GM12878 (cell line): ENCODE measurements around the gene COL18A1. TPM values are rescaled to one million over a fixed set of nuclear protein-coding genes. Genes with fewer than 3 reads are reported as not detected.

Source experiments
- ATAC-seq: fragments of 200-7000 bp; cut with Tn5 transposase; 3 replicates; pipeline ENCODE4 v1.9.1; 2020; ENCODE audit warnings: mild to moderate bottlenecking, moderate library complexity
- BruUV-seq: library from RNA; stranded (reverse); fragments of 400-500 nt; replicated peaks from 2 replicates; lab custom pipeline; 2021; lab: Mats Ljungman, UMichigan
- CTCF ChIA-PET: fragments of 300-600 bp; sonication (Branson Sonifier 250); formaldehyde crosslinking; extraction: SDS; loops from one replicate; lab custom pipeline; 2021; ENCODE audit warnings: inconsistent platforms; lab: Yijun Ruan, JAX
- POLR2A ChIA-PET: fragments of 350-600 bp; formaldehyde crosslinking; extraction: SDS; loops from one replicate; lab custom pipeline; 2021; ENCODE audit warnings: inconsistent platforms; lab: Charles Lee
- RAD21 ChIA-PET: fragments of 300-600 bp; sonication (Branson Sonifier 250); formaldehyde crosslinking; loops from one replicate; lab custom pipeline; 2023; ENCODE audit warnings: antibody characterized with exemption; ENCODE audit not compliant: unreplicated experiment; lab: Charles Lee
- SMC1A ChIA-PET: fragments of 300-600 bp; sonication (Branson Sonifier 250); formaldehyde crosslinking; loops from one replicate; lab custom pipeline; 2023; ENCODE audit not compliant: unreplicated experiment, uncharacterized antibody; lab: Charles Lee
- DNase-seq: peaks from one replicate; pipeline ENCODE4 v3.0.0-alpha.2; 2011; ENCODE audit warnings: low read depth, low spot score
- FAIRE-seq: peaks from 3 replicates; lab custom pipeline; 2011; peaks lifted over from hg19 to GRCh38; lab: Jason Lieb, UNC
- H2AFZ ChIP-seq: 2 replicates; pipeline ENCODE4 v1.6.0; 2011; ENCODE audit warnings: low read depth, low read length, control low read depth; ENCODE audit not compliant: control insufficient read depth
- H3K27ac ChIP-seq: 2 replicates; pipeline ENCODE4 v1.5.1; 2011; ENCODE audit warnings: control low read depth; ENCODE audit not compliant: control insufficient read depth, insufficient read depth
- H3K27me3 ChIP-seq, 2 experiments: replicated peaks in 1 of 2; 2 replicates each; pipeline versions ENCODE4 v1.6.0 to v1.6.1; 2011; ENCODE audit warnings: low read length in 1 of 2; ENCODE audit not compliant: control insufficient read depth in 2 of 2, insufficient read depth in 2 of 2
- H3K36me3 ChIP-seq, 2 experiments: 2 replicates each; pipeline ENCODE4 v1.5.1; 2011; ENCODE audit warnings: low read length in 1 of 2; ENCODE audit not compliant: control insufficient read depth in 2 of 2, insufficient read depth in 2 of 2
- H3K4me1 ChIP-seq: 2 replicates; pipeline ENCODE4 v1.6.1; 2011; ENCODE audit warnings: mild to moderate bottlenecking, low read length, moderate library complexity, mixed read lengths; ENCODE audit not compliant: control insufficient read depth, insufficient read depth
- H3K4me2 ChIP-seq: 2 replicates; pipeline ENCODE4 v1.6.0; 2011; ENCODE audit warnings: control low read depth; ENCODE audit not compliant: control insufficient read depth, insufficient read depth
- H3K4me3 ChIP-seq: fragments of 200-600 bp; sonication (generic); 2 replicates; pipeline ENCODE4 v1.5.1; 2016
- H3K79me2 ChIP-seq: 2 replicates; pipeline ENCODE4 v1.6.0; 2011; ENCODE audit warnings: low read length; ENCODE audit not compliant: control insufficient read depth, insufficient read depth
- H3K9ac ChIP-seq: 2 replicates; pipeline ENCODE4 v1.8.0; 2011; ENCODE audit warnings: low read length, control low read depth, mixed read lengths; ENCODE audit not compliant: control insufficient read depth, insufficient read depth
- H3K9me3 ChIP-seq: replicated peaks from 3 replicates; pipeline ENCODE4 v1.5.1; 2011; ENCODE audit warnings: mild to moderate bottlenecking, low read length; ENCODE audit not compliant: control insufficient read depth, insufficient read depth
- H4K20me1 ChIP-seq: 2 replicates; pipeline ENCODE4 v1.6.0; 2011; ENCODE audit not compliant: control insufficient read depth, insufficient read depth
- ASH2L ChIP-seq: fragments of 300-600, 200-600 bp; sonication (generic); IDR thresholded peaks from 2 replicates; pipeline ENCODE4 v1.6.1; 2017; ENCODE audit warnings: low read depth, mild to moderate bottlenecking, borderline replicate concordance
- CEBPB ChIP-seq, 2 experiments: fragments of 150-350 bp in 1 of 2; IDR thresholded peaks; 2 replicates each; pipeline ENCODE4 v1.6.1; 2012 to 2014; ENCODE audit warnings: low read depth in 2 of 2, low read length in 2 of 2, borderline replicate concordance in 1 of 2, inconsistent platforms in 1 of 2
- CREM ChIP-seq: IDR thresholded peaks from 2 replicates; pipeline ENCODE4 v1.6.1; 2014; ENCODE audit warnings: antibody characterized with exemption, low read depth
- SP1 ChIP-seq: IDR thresholded peaks from one replicate; pipeline ENCODE4 v1.6.1; 2011; ENCODE audit warnings: low read depth, low read length
- WGBS: methylation state at CpG from one replicate; pipeline ENCODE4 v1.1.6; 2016; ENCODE audit warnings: low lambda C conversion rate; ENCODE audit not compliant: insufficient replicate concordance, insufficient coverage; ENCODE audit errors: missing lambda C conversion rate; 5-methylcytosine and 5-hydroxymethylcytosine counted together
- in situ Hi-C: fragments of 300-500 bp; cut with MboI; formaldehyde crosslinking; loops from 9 replicates; pipeline ENCODE4 v1.14.3; 2018; ENCODE audit warnings: mixed read lengths
- intact Hi-C: fragments of 100-400 bp; cut with micrococcal nuclease; formaldehyde crosslinking; loops from one replicate; pipeline ENCODE4 v1.14.2; 2022; ENCODE audit not compliant: unreplicated experiment
- polyA plus RNA-seq, 11 experiments: library from polyadenylated mRNA; depleted of rRNA in 4 of 11; unstranded in 6 of 11; stranded (reverse) in 5 of 11; fragments of >200 nt; fragmentation: Nextera tagmentation in 4 of 11; fragmentation: Illumina TruSeq in 1 of 11; extraction: Ambion mirVana in 4 of 11; extraction: Trizol in 1 of 11; gene quantifications; 1 replicate in 1 of 11; 2 replicates in 10 of 11; pipeline versions ENCODE4 v1.2.1 to v1.2.3, GENCODE V29; 2011 to 2016; ENCODE audit warnings: inconsistent platforms in 2 of 11, missing spikeins in 2 of 11, low read depth in 1 of 11
- total RNA-seq, 4 experiments: library from RNA; depleted of rRNA in 3 of 4; stranded (reverse); fragments of >200 nt in 3 of 4; fragmentation: Illumina TruSeq in 1 of 4; extraction: Trizol in 1 of 4; gene quantifications; 2 replicates each; pipeline versions ENCODE4 v1.2.1 to v1.2.3, GENCODE V29; 2013 to 2021
- TF ChIP-seq, protein P1 (sequence below): IDR thresholded peaks from 2 replicates; pipeline ENCODE4 v1.6.1; 2011; ENCODE audit warnings: borderline replicate concordance, low read depth, mild to moderate bottlenecking, moderate library complexity, low read length; ENCODE audit not compliant: insufficient read depth, poor library complexity, severe bottlenecking

Gene COL18A1
- total and polyA plus RNA-seq, 10 of the 15 experiments (the other 5 are each of a cell fraction or from before 2014, with no cell fraction given) = under 0.01 to 0.49 (median 0.09) TPM; not detected in 3

DNA sequence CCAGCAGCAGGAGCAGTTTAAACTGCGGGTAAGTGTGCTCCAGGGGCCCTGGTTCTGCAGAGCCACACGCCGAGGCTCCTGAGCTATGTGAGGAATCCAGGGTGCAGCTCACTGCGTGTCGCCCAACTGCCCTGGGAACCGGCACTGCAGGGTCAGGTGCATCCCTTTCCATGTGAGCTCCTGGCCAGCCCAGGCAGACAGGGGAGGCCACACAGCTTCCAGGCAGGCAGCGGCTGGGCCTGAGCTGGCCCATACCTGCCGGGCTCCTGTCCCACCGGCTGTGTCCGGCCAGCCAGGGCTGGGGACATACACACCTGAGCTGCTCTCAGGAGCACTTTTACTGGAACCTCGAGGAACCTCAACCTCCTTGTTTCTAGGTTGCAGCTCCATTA is 18.6 kb upstream of the COL18A1 start (continued):
- TF ChIP-seq, protein P1, sequence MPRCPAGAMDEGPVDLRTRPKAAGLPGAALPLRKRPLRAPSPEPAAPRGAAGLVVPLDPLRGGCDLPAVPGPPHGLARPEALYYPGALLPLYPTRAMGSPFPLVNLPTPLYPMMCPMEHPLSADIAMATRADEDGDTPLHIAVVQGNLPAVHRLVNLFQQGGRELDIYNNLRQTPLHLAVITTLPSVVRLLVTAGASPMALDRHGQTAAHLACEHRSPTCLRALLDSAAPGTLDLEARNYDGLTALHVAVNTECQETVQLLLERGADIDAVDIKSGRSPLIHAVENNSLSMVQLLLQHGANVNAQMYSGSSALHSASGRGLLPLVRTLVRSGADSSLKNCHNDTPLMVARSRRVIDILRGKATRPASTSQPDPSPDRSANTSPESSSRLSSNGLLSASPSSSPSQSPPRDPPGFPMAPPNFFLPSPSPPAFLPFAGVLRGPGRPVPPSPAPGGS = no peak
- TF ChIP-seq SP1 = no peak

DNA sequence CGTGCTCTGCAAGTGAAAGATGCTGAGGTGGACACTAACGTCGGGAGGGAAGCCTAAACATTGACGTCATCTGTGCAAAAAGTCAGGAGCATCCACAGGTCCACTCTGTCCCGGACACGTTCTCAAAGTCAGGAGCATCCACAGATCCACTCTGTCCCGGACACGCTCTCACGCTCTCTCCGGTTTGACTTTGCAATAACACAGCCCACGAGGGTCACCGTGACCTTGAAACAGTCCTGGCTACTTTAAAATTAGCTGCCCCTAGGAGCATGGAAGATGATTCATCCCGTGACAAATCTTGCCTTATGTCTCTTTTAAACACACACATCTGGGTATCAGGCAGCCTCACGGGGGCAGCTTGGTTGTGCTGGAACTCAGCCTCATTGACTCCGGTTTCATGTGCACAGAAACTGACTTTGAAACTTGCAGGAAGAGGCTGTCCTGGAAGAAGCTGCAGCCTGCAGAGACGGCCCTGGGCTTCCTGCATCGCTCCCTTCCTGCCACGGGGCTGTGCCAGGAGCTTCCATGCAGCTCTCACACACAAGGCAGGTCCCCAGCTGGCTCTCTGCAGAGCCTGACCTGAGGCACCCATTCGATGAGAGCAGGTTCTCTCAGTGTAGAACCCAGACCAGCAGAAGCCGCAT is 18.1 kb upstream of the COL18A1 start:
- POLR2A ChIA-PET = no interaction called here
- no peak for FAIRE-seq

More for the DNA sequence above, 18.1 kb upstream of the COL18A1 start:
- no peak for DNase-seq
- TF ChIP-seq CEBPB (IDR thresholded peaks at IDR 0.05; ENCODE audit: borderline replicate concordance in 1 of 2, low read depth in 2 of 2, low read length in 2 of 2) (no peak), CREM (no peak), ASH2L (no peak)
- TF ChIP-seq, all 136 proteins: peak for 0
- BruUV-seq = no TSS peak
- ATAC-seq = no peak; the same call in 1 of the 3 replicates
- H4K20me1 ChIP-seq = no peaks in the 10 kb centered on the region
- H2AFZ ChIP-seq = no peak overlapping the region
- H3K36me3 ChIP-seq = no peaks in the 10 kb centered on the region
- intact Hi-C loops = no loop called here
- peaks cover 2 to 3% of the 10 kb centered on the region in 2 experiments; a peak in 2 of 4 replicates for H3K27me3 ChIP-seq
- no peak overlapping the region for H3K4me3 ChIP-seq
- no peaks in the 10 kb centered on the region for H3K79me2 ChIP-seq
- ChIA-PET RAD21 (no interaction called here), CTCF (interaction anchor here (0.6 to 1.2 kb wide), 2 partner anchors 94 to 96 kb away, joined by 3 read pairs; no protein-coding TSS in a partner anchor), SMC1A (no interaction called here)
- 31% methylated on average over 20 of the region's 20 CpGs for WGBS
- no peaks in the 10 kb centered on the region for H3K9me3 ChIP-seq
- in situ Hi-C loops = no loop called here
- no peaks in the 10 kb centered on the region for H3K4me1 ChIP-seq
- no peak overlapping the region for H3K4me2 ChIP-seq
- no peak overlapping the region for H3K27ac ChIP-seq
- H3K9ac ChIP-seq = no peak overlapping the region
